Left lobe of liver (tissue), 2 donors: ENCODE measurements around the gene SRXN1. TPM values are rescaled to one million over a fixed set of nuclear protein-coding genes. Genes with fewer than 3 reads are reported as not detected.
"Not testable (repeated sequence)": the region's sequence is repeated elsewhere in the genome, so short reads cannot be mapped to it uniquely, and the experiment has no call there.

Experiments
- ATAC-seq: fragments of 200-7000 bp; cut with Tn5 transposase; one replicate; pipeline ENCODE4 v1.9.1; 2020; ENCODE audit warnings: mild to moderate bottlenecking, moderate library complexity
- DNase-seq: peaks from one replicate; pipeline ENCODE4 v3.0.0-alpha.2; 2020; ENCODE audit warnings: low spot score
- total RNA-seq: library from RNA; stranded (reverse); gene quantifications from one replicate; pipeline ENCODE4 v1.2.1, GENCODE V29; 2021
- donor health status: DM: no; HTN: no; CAD: no; lungs with moderate emphysema.
- donor health status: DM: no; HTN: yes; CAD: no.

The SRXN1 gene
- total RNA-seq = 15.7 TPM

- ATAC-seq = peak; percentile 93
- DNase-seq = peak; percentile 93
Measured at GRCh38 chr20:653110-653589, at the start of gene SRXN1. Gene SRXN1, minus strand, starts transcription at chr20:653200. Its CDS starts 15 bp downstream, at chr20:653185.

GRCh38 chr20:701401-702129 is 48.6 kb upstream of the SRXN1 start:
- peak; percentile 55 for DNase-seq

GRCh38 chr20:699811-700338 is 46.9 kb upstream of the SRXN1 start:
- DNase-seq = peak; percentile 96
- peak; percentile 96 for ATAC-seq

More at GRCh38 chr20:701401-702129, 48.6 kb upstream of the SRXN1 start:
- ATAC-seq = peak; percentile 26

GRCh38 chr20:699342-699741 is 46.3 kb upstream of the SRXN1 start:
- DNase-seq = no peak

GRCh38 chr20:698276-698675 is 45.3 kb upstream of the SRXN1 start:
- ATAC-seq (no peak), DNase-seq (no peak)

More at GRCh38 chr20:699342-699741, 46.3 kb upstream of the SRXN1 start:
- no peak for ATAC-seq

GRCh38 chr20:697826-698225 is 44.8 kb upstream of the SRXN1 start:
- no peak for DNase-seq

GRCh38 chr20:695165-695866 is 42.3 kb upstream of the SRXN1 start:
- peak; percentile 56 for ATAC-seq
- no peak for DNase-seq

More at GRCh38 chr20:697826-698225, 44.8 kb upstream of the SRXN1 start:
- no peak for ATAC-seq

GRCh38 chr20:694496-694895 is 41.5 kb upstream of the SRXN1 start:
- no peak for DNase-seq
- ATAC-seq = no peak

- DNase-seq, ATAC-seq: not testable (repeated sequence)
Measured at GRCh38 chr20:693786-694185, 40.8 kb upstream of the SRXN1 start.

GRCh38 chr20:692044-692443 is 39.0 kb upstream of the SRXN1 start:
- ATAC-seq = no peak
- DNase-seq = no peak

- no peak for ATAC-seq
Measured at GRCh38 chr20:689947-690346, 36.9 kb upstream of the SRXN1 start.

GRCh38 chr20:689348-689747 is 36.3 kb upstream of the SRXN1 start:
- ATAC-seq (no peak), DNase-seq (no peak)

More at GRCh38 chr20:689947-690346, 36.9 kb upstream of the SRXN1 start:
- no peak for DNase-seq

- no peak for ATAC-seq
Measured at GRCh38 chr20:688809-689212, 35.8 kb upstream of the SRXN1 start.

GRCh38 chr20:687468-688203 is 34.6 kb upstream of the SRXN1 start:
- no peak for ATAC-seq
- no peak for DNase-seq

More at GRCh38 chr20:688809-689212, 35.8 kb upstream of the SRXN1 start:
- no peak for DNase-seq

- no peak for ATAC-seq
- no peak for DNase-seq
Measured at GRCh38 chr20:684676-685319, 31.8 kb upstream of the SRXN1 start.

- no peak for DNase-seq
- no peak for ATAC-seq
Measured at GRCh38 chr20:682123-682522, 29.1 kb upstream of the SRXN1 start.

- DNase-seq (no peak), ATAC-seq (no peak)
Measured at GRCh38 chr20:680638-681187, 27.7 kb upstream of the SRXN1 start.

GRCh38 chr20:677957-678356 is 25.0 kb upstream of the SRXN1 start:
- no peak for DNase-seq
- no peak for ATAC-seq

GRCh38 chr20:676967-677366 is 24.0 kb upstream of the SRXN1 start:
- no peak for ATAC-seq
- DNase-seq = no peak

GRCh38 chr20:676315-676937 is 23.4 kb upstream of the SRXN1 start:
- ATAC-seq = no peak
- no peak for DNase-seq
